Measurements from ENCODE around the gene RFK.

GRCh38 chr9:76412638-76413037 lies 18.4 kb upstream of the RFK start:
- TF ChIP-seq, protein P1, sequence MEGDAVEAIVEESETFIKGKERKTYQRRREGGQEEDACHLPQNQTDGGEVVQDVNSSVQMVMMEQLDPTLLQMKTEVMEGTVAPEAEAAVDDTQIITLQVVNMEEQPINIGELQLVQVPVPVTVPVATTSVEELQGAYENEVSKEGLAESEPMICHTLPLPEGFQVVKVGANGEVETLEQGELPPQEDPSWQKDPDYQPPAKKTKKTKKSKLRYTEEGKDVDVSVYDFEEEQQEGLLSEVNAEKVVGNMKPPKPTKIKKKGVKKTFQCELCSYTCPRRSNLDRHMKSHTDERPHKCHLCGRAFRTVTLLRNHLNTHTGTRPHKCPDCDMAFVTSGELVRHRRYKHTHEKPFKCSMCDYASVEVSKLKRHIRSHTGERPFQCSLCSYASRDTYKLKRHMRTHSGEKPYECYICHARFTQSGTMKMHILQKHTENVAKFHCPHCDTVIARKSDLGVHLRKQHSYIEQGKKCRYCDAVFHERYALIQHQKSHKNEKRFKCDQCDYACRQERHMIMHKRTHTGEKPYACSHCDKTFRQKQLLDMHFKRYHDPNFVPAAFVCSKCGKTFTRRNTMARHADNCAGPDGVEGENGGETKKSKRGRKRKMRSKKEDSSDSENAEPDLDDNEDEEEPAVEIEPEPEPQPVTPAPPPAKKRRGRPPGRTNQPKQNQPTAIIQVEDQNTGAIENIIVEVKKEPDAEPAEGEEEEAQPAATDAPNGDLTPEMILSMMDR (IDR thresholded peaks at IDR 0.05), result no peak
- no peak for TF ChIP-seq POLR2AphosphoS5 (IDR thresholded peaks at IDR 0.05)

Measured in stomach (tissue), 4 donors.